Measurements from ENCODE around the gene KRT74. TPM values are rescaled to one million over a fixed set of nuclear protein-coding genes. Genes with fewer than 3 reads are reported as not detected.

KRT74 gene
- total RNA-seq, 1 experiment from 2014 or later: not detected

DNA sequence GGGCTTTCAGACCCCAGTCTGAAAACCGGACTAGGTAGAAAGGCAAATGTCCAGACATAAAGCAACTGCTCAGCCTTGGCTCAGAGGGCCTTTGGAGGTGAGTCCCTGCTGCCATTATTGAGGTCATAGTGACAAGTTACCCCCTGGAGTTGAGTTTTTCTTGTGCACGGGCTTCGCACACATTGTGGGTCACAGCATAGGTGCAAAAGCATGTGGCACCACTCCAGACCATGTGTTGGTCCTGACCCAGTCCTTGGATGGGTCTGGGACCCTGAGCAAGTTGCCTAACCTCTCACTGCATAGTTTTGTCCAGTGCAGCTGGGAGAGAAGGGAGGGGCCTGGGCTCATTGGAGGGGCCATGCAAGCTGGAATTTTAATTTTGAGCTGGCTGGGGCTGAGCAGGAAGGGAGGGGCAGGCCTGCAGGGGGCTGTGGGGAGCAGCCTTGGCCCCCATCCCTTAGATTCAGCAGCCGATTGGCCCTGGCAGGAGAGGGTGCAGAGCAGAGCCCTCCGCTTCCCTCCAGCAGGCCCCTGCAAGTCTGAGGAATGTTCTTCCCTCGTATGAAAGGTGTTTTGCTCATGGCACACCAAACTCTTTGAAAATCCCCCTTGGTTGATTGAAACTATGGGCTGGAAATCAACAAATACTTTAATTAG lies 49.3 kb downstream of the KRT74 start (continued):
- TF ChIP-seq, protein P1, sequence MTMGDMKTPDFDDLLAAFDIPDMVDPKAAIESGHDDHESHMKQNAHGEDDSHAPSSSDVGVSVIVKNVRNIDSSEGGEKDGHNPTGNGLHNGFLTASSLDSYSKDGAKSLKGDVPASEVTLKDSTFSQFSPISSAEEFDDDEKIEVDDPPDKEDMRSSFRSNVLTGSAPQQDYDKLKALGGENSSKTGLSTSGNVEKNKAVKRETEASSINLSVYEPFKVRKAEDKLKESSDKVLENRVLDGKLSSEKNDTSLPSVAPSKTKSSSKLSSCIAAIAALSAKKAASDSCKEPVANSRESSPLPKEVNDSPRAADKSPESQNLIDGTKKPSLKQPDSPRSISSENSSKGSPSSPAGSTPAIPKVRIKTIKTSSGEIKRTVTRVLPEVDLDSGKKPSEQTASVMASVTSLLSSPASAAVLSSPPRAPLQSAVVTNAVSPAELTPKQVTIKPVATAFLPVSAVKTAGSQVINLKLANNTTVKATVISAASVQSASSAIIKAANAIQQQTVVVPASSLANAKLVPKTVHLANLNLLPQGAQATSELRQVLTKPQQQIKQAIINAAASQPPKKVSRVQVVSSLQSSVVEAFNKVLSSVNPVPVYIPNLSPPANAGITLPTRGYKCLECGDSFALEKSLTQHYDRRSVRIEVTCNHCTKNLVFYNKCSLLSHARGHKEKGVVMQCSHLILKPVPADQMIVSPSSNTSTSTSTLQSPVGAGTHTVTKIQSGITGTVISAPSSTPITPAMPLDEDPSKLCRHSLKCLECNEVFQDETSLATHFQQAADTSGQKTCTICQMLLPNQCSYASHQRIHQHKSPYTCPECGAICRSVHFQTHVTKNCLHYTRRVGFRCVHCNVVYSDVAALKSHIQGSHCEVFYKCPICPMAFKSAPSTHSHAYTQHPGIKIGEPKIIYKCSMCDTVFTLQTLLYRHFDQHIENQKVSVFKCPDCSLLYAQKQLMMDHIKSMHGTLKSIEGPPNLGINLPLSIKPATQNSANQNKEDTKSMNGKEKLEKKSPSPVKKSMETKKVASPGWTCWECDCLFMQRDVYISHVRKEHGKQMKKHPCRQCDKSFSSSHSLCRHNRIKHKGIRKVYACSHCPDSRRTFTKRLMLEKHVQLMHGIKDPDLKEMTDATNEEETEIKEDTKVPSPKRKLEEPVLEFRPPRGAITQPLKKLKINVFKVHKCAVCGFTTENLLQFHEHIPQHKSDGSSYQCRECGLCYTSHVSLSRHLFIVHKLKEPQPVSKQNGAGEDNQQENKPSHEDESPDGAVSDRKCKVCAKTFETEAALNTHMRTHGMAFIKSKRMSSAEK (CRISPR knock-in tag; IDR thresholded peaks at IDR 0.05; ENCODE audit: borderline replicate concordance): no peak
- TF ChIP-seq ZNF219 (CRISPR knock-in tag; IDR thresholded peaks at IDR 0.05; ENCODE audit: borderline replicate concordance): no peak
- TF ChIP-seq, protein P2, sequence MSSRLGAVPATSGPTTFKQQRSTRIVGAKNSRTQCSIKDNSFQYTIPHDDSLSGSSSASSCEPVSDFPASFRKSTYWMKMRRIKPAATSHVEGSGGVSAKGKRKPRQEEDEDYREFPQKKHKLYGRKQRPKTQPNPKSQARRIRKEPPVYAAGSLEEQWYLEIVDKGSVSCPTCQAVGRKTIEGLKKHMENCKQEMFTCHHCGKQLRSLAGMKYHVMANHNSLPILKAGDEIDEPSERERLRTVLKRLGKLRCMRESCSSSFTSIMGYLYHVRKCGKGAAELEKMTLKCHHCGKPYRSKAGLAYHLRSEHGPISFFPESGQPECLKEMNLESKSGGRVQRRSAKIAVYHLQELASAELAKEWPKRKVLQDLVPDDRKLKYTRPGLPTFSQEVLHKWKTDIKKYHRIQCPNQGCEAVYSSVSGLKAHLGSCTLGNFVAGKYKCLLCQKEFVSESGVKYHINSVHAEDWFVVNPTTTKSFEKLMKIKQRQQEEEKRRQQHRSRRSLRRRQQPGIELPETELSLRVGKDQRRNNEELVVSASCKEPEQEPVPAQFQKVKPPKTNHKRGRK (CRISPR knock-in tag; IDR thresholded peaks at IDR 0.05; ENCODE audit: borderline replicate concordance): no peak
- TF ChIP-seq, protein P3, sequence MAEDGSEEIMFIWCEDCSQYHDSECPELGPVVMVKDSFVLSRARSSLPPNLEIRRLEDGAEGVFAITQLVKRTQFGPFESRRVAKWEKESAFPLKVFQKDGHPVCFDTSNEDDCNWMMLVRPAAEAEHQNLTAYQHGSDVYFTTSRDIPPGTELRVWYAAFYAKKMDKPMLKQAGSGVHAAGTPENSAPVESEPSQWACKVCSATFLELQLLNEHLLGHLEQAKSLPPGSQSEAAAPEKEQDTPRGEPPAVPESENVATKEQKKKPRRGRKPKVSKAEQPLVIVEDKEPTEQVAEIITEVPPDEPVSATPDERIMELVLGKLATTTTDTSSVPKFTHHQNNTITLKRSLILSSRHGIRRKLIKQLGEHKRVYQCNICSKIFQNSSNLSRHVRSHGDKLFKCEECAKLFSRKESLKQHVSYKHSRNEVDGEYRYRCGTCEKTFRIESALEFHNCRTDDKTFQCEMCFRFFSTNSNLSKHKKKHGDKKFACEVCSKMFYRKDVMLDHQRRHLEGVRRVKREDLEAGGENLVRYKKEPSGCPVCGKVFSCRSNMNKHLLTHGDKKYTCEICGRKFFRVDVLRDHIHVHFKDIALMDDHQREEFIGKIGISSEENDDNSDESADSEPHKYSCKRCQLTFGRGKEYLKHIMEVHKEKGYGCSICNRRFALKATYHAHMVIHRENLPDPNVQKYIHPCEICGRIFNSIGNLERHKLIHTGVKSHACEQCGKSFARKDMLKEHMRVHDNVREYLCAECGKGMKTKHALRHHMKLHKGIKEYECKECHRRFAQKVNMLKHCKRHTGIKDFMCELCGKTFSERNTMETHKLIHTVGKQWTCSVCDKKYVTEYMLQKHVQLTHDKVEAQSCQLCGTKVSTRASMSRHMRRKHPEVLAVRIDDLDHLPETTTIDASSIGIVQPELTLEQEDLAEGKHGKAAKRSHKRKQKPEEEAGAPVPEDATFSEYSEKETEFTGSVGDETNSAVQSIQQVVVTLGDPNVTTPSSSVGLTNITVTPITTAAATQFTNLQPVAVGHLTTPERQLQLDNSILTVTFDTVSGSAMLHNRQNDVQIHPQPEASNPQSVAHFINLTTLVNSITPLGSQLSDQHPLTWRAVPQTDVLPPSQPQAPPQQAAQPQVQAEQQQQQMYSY (CRISPR knock-in tag; IDR thresholded peaks at IDR 0.05): no peak
- TF ChIP-seq, protein P4, sequence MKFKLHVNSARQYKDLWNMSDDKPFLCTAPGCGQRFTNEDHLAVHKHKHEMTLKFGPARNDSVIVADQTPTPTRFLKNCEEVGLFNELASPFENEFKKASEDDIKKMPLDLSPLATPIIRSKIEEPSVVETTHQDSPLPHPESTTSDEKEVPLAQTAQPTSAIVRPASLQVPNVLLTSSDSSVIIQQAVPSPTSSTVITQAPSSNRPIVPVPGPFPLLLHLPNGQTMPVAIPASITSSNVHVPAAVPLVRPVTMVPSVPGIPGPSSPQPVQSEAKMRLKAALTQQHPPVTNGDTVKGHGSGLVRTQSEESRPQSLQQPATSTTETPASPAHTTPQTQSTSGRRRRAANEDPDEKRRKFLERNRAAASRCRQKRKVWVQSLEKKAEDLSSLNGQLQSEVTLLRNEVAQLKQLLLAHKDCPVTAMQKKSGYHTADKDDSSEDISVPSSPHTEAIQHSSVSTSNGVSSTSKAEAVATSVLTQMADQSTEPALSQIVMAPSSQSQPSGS (CRISPR knock-in tag; IDR thresholded peaks at IDR 0.05; ENCODE audit: borderline replicate concordance, low read depth): no peak
- TF ChIP-seq JUN (CRISPR knock-in tag; IDR thresholded peaks at IDR 0.05): no peak

DNA sequence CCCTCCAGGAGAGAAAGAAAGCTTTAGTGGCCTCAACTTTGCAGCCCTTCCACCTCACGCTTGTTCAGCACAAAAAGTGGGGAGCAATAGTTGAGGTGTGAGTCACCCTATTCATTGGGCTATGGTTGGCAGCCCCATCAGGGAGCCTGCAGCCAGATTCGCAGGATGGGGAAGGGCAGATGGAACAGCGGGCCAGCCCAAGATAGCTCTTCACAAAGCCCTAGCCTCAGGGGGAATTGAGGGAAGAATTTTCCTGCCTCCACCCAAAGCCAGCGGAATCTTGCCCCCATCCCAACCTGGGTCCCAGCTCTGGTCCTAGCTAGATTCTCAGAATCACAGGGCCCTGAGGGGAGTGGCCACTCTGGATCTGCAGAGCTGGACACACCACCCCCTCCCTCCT lies 49.8 kb downstream of the KRT74 start:
- Mint-ChIP-seq H3K36me3 (no peaks in the 10 kb centered on the region), H3K4me3 (no peak overlapping the region), H3K4me1 (peaks cover 7% of the 10 kb centered on the region), H3K27me3 (ENCODE audit: low read depth) (no peaks in the 10 kb centered on the region), H3K27ac (no peak overlapping the region), H3K9me3 (no peaks in the 10 kb centered on the region)
- no peak for ATAC-seq
- POLR2A ChIA-PET: no interaction called here
- CTCF ChIA-PET: interaction anchor here (1.4 kb wide), 1 partner anchor 128 kb away, joined by 4 read pairs; no protein-coding TSS in a partner anchor
- DNase-seq (ENCODE audit: low spot score): no peak
- TF ChIP-seq, protein P5, sequence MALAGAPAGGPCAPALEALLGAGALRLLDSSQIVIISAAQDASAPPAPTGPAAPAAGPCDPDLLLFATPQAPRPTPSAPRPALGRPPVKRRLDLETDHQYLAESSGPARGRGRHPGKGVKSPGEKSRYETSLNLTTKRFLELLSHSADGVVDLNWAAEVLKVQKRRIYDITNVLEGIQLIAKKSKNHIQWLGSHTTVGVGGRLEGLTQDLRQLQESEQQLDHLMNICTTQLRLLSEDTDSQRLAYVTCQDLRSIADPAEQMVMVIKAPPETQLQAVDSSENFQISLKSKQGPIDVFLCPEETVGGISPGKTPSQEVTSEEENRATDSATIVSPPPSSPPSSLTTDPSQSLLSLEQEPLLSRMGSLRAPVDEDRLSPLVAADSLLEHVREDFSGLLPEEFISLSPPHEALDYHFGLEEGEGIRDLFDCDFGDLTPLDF (CRISPR knock-in tag; IDR thresholded peaks at IDR 0.05): no peak
- TF ChIP-seq ZNF671 (CRISPR knock-in tag; IDR thresholded peaks at IDR 0.05): no peak
- no peak for TF ChIP-seq ESRRA (CRISPR knock-in tag; IDR thresholded peaks at IDR 0.05; ENCODE audit: borderline replicate concordance)
- TF ChIP-seq ZNF416 (CRISPR knock-in tag; IDR thresholded peaks at IDR 0.05): no peak
- TF ChIP-seq, protein P6, sequence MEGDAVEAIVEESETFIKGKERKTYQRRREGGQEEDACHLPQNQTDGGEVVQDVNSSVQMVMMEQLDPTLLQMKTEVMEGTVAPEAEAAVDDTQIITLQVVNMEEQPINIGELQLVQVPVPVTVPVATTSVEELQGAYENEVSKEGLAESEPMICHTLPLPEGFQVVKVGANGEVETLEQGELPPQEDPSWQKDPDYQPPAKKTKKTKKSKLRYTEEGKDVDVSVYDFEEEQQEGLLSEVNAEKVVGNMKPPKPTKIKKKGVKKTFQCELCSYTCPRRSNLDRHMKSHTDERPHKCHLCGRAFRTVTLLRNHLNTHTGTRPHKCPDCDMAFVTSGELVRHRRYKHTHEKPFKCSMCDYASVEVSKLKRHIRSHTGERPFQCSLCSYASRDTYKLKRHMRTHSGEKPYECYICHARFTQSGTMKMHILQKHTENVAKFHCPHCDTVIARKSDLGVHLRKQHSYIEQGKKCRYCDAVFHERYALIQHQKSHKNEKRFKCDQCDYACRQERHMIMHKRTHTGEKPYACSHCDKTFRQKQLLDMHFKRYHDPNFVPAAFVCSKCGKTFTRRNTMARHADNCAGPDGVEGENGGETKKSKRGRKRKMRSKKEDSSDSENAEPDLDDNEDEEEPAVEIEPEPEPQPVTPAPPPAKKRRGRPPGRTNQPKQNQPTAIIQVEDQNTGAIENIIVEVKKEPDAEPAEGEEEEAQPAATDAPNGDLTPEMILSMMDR (IDR thresholded peaks at IDR 0.05): no peak
- no peak for TF ChIP-seq KAT7 (CRISPR knock-in tag; IDR thresholded peaks at IDR 0.05; ENCODE audit: borderline replicate concordance)
- TF ChIP-seq, protein P7, sequence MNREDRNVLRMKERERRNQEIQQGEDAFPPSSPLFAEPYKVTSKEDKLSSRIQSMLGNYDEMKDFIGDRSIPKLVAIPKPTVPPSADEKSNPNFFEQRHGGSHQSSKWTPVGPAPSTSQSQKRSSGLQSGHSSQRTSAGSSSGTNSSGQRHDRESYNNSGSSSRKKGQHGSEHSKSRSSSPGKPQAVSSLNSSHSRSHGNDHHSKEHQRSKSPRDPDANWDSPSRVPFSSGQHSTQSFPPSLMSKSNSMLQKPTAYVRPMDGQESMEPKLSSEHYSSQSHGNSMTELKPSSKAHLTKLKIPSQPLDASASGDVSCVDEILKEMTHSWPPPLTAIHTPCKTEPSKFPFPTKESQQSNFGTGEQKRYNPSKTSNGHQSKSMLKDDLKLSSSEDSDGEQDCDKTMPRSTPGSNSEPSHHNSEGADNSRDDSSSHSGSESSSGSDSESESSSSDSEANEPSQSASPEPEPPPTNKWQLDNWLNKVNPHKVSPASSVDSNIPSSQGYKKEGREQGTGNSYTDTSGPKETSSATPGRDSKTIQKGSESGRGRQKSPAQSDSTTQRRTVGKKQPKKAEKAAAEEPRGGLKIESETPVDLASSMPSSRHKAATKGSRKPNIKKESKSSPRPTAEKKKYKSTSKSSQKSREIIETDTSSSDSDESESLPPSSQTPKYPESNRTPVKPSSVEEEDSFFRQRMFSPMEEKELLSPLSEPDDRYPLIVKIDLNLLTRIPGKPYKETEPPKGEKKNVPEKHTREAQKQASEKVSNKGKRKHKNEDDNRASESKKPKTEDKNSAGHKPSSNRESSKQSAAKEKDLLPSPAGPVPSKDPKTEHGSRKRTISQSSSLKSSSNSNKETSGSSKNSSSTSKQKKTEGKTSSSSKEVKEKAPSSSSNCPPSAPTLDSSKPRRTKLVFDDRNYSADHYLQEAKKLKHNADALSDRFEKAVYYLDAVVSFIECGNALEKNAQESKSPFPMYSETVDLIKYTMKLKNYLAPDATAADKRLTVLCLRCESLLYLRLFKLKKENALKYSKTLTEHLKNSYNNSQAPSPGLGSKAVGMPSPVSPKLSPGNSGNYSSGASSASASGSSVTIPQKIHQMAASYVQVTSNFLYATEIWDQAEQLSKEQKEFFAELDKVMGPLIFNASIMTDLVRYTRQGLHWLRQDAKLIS (CRISPR knock-in tag; IDR thresholded peaks at IDR 0.05; ENCODE audit: borderline replicate concordance): no peak
- TF ChIP-seq FOXP1 (CRISPR knock-in tag; IDR thresholded peaks at IDR 0.05; ENCODE audit: borderline replicate concordance): no peak
- no peak for TF ChIP-seq TCF7 (CRISPR knock-in tag; IDR thresholded peaks at IDR 0.05; ENCODE audit: low read depth)
